NOMO-1 treated with dmso at 0.1 percent for 144 hours (cell line): ENCODE data around the gene TNNT1.

Experiments used
- DNase-seq: peaks from one replicate; lab custom pipeline; 2025; ENCODE audit not compliant: unreplicated experiment; lab: John Stamatoyannopoulos, UW

Gene TNNT1

DNA sequence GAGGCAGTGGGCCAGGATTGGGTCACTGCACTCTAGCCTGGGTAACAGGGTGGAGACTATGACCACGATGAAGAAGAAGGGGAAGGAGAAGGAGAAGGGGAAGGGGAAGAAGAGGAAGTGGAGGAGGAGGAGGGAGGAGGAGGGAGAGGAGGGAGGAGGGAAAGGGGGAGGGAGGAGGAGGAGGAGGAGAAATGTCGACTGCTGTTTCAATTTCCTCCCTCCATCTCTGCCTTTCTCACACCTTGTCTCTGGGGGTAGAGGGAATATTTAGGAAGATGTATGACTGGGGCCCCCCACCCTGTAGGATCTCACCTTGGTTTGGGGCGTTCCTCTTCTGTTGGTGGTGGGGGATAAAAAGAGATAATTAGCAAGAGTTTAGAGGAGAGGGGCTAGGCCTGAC lies 3.8 kb downstream of the TNNT1 start:
- peak; percentile 61 for DNase-seq

GRCh38 chr19:55141696-55142095 lies 7.3 kb downstream of the TNNT1 start:
- DNase-seq, result no peak

DNA sequence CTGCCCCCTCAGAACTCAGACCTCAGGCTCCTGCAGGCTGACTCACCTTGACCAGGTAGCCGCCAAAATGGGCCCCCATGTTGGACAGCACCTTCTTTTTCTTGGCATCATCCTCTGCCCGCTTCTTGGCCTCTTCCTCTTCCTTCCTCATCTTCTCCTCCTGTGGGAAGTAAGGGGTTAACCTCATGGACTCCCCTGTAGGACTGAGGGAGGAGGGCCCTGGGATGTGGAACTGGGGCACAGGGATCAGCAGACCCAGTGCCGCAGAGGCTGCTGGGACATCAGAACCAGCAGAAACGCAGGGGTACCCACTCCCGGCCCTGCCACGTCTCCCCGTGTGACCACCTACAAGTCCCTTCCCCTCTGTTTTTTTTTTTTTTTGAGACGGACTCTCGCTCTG lies 11.1 kb downstream of the TNNT1 start:
- no peak for DNase-seq

DNA sequence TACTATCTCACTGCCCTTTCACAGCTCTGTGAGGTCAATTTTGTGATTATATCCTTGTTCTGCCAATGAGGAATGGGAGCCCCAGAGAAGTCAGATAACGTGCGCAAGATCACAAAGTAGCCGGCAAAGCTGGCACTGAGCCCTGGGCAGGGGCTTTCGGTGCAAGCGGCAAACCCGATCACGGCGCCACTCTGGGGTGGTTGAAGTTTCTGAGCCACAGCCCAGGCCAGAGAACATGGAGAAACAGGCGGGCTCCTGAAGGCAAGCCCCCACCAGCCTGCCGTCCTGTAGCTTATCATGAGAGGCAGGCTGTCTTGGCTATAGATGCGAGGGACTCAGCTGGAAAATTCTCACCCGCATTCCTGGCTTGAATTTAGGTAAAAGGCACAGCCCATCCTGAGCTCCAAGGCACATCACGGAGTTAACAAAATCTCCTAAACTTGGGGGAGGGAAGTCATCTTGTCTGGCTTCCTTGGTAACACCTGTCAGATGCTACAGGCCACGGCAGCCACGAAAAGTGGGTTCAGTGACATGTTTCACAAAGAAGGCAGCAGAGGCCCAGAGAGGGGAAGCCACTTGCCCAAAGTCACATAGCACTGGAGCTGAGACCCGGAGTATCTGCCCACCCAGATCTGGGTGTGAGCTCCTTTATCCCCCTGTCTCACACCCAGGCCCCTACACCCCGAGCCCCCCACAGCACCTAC lies 12.5 kb downstream of the TNNT1 start:
- DNase-seq, result no peak

- DNase-seq, result no peak
Measured at GRCh38 chr19:55134736-55135135, 14.3 kb downstream of the TNNT1 start.

GRCh38 chr19:55133639-55134444 lies 15.2 kb downstream of the TNNT1 start:
- DNase-seq, result peak; percentile 8

GRCh38 chr19:55132453-55133129 lies 16.4 kb downstream of the TNNT1 start:
- DNase-seq, result no peak

GRCh38 chr19:55131421-55131820 lies 17.6 kb downstream of the TNNT1 start:
- DNase-seq, result no peak

DNA sequence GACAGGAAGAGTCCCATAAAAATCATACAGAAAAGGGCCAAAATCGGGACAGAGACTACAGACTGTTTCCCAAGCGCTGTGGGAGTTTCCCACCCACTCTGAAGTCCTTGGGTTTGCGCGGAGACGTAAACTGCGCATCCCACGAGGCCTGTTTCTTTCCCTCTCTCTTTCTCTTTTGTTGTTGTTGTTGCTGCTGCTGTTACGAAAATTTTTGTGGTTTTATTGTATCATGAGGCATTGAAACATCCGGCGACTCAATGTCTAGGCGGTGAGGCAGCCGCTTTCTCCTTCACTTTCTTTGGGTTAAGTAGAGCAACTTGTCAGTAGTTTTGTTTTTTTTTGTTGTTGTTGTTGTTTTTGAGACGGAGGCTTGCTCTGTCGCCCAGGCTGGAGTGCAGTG lies 30.0 kb downstream of the TNNT1 start:
- DNase-seq, result no peak

DNA sequence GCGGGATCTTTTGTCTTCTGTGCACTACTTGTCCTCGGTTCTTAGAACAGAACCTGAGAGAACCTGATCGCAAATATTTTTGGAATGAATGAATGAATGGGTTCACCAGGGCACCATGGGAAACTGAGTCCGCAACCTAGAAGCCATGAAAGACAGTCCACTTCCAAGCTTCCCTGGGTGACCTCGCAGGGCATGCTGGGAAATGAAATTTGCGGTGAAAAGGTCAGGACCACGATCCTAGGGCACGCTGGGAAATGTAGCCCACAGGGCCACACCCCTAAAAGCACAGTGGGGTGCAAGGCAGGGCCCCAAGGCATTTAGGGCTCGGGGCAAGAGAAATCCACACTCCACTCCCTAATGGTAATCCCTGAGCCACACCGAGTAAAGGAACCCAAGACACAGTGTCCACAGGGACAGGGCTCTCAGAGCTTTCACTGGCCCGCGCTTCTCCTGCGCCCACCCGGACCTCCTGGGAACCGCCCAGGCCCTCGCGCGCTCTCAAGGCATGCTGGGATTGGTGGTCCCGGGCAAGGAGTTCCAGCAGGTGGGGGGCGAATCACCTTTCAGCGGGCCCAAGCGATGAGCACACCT lies 30.5 kb downstream of the TNNT1 start:
- no peak for DNase-seq

GRCh38 chr19:55117663-55118391 lies 31.2 kb downstream of the TNNT1 start:
- peak; percentile 98 for DNase-seq

DNA sequence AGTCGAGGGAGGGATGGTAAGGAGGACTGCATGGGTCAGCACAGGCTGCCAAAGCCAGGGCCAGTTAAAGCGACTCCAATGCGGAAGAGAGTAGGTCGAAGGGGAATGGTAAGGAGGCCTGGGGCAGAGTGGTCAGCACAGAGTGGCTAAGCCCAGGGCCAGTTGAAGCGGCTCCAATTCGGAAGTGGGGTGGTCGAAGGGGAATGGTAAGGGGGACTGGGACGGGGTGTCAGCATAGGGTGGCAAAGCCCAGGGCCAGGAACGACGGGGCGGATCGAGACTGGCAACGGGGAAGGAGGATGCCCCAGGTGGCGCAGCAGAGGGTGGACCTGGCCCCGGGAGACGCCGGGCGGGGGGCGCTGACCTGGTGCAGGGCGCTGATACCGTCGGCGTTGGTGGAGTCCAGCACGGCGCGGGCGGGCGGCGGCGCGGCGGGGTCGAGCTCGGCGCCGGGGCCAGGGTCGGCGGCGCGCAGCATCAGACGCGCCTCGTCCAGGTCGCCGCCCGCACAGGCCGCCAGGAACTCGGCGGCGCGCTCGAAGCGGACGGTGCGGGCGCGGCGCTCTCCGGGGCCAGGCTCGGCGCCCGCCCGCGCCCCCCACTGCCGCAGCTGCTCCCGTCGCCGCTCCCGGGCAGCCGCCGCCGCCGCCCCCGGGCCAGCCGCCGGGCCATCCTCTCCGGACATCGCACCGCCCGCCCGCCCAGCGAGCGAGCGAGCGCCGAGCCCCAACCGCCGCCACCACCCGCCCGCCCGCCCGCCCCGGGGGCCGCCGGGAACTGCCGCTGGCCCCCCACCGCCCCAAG lies 31.9 kb downstream of the TNNT1 start, which contains the start of gene PPP1R12C:
Gene PPP1R12C, minus strand, starts transcription at position 779 of the 804 bp plus-strand sequence. Its CDS starts 94 bp downstream, at position 685.
- no peak for DNase-seq

DNA sequence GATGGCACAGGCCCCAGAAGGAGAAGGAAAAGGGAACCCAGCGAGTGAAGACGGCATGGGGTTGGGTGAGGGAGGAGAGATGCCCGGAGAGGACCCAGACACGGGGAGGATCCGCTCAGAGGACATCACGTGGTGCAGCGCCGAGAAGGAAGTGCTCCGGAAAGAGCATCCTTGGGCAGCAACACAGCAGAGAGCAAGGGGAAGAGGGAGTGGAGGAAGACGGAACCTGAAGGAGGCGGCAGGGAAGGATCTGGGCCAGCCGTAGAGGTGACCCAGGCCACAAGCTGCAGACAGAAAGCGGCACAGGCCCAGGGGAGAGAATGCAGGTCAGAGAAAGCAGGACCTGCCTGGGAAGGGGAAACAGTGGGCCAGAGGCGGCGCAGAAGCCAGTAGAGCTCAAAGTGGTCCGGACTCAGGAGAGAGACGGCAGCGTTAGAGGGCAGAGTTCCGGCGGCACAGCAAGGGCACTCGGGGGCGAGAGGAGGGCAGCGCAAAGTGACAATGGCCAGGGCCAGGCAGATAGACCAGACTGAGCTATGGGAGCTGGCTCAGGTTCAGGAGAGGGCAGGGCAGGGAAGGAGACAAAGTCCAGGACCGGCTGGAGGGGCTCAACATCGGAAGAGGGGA lies 32.7 kb downstream of the TNNT1 start:
- DNase-seq, result peak; percentile 66

DNA sequence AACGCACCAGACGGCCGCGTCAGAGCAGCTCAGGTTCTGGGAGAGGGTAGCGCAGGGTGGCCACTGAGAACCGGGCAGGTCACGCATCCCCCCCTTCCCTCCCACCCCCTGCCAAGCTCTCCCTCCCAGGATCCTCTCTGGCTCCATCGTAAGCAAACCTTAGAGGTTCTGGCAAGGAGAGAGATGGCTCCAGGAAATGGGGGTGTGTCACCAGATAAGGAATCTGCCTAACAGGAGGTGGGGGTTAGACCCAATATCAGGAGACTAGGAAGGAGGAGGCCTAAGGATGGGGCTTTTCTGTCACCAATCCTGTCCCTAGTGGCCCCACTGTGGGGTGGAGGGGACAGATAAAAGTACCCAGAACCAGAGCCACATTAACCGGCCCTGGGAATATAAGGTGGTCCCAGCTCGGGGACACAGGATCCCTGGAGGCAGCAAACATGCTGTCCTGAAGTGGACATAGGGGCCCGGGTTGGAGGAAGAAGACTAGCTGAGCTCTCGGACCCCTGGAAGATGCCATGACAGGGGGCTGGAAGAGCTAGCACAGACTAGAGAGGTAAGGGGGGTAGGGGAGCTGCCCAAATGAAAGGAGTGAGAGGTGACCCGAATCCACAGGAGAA lies 33.5 kb downstream of the TNNT1 start:
- no peak for DNase-seq

GRCh38 chr19:55114566-55115145 lies 34.4 kb downstream of the TNNT1 start:
- DNase-seq, result no peak

DNA sequence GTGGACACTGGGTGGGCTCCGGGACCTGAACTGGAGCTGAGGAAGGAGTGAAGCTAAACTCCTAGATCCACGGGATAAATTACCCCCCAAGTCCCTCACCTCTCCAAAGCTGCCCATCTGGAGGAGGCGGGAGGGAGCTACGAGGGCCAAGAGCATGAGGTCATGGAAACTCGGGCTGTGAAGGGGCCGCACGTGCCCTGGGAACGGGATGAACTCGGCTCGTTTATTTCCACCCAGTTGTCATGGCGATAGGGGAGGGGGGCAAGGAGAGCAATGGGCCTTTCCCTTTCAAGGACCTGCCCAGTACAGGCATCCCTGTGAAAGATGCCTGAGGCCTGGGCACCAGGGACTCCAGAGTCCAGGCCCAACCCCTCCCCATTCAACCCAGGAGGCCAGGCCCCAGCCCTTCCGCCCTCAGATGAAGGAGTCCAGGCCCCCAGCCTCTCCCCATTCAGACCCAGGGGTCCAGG lies 35.4 kb downstream of the TNNT1 start:
- no peak for DNase-seq

DNA sequence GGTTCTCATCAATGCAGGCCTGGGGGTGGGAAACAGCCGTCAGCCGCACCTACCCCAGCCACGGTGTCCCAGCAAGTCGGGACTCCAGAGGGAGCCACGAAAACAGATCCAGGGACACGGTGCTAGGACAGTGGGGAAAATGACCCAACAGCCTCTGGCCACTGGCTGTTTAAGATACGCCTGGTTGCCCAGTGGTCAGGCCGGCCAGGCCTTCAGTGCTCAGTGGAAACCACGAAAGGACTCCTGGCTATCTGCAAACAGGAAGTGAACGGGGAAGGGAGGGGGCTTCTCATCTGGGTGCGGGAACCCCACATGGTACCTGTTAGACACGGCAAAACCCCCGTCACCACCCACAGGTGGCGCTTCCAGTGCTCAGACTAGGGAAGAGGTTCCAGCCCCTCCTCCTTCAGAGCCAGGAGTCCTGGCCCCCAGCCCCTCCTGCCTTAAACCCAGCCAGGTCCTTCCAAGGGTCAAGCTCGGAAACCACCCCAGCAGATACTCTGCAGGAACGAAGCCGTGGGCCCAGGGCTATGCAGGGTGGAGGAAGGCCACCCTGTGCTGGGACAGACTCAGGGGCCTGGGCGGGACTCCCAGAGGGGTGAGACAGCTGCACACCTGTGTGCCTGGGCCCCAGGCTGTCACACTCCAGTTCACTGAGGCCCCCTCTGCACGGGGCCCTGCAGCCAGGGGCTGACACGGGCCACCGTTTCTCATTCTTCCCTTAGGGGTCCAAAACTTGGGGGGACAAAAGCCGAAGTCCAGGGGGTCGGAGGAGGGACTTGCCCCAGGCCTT lies 36.0 kb downstream of the TNNT1 start:
- no peak for DNase-seq
